ENCODE results near the gene TRIM15. TPM values are rescaled to one million over a fixed set of nuclear protein-coding genes. Genes with fewer than 3 reads are reported as not detected.

The TRIM15 gene
- total and polyA plus RNA-seq, 9 of the 15 experiments (the other 6 are each of a cell fraction or from before 2014, with no cell fraction given) = 0.06 to 2.6 (median 0.83) TPM

GRCh38 chr6:30149234-30149633, 14.1 kb upstream of the TRIM15 start:
- no peaks in the 10 kb centered on the region for H3K79me2 ChIP-seq (ENCODE audit: control insufficient read depth, insufficient read depth, low read length)
- ChIA-PET POLR2A (no interaction called here), CTCF (ENCODE audit: low intra/inter-chr PET ratio) (no interaction called here)
- no peak overlapping the region; the same call in 1 of the 2 replicates for H2AFZ ChIP-seq (ENCODE audit: low read depth, low read length)
- H3K4me1 ChIP-seq (replicated peaks in 1 of 2; ENCODE audit: control insufficient read depth in 2 of 2, insufficient read depth in 2 of 2, low read length in 2 of 2) = peaks cover 4 to 21% of the 10 kb centered on the region in 2 experiments
- TF ChIP-seq CCAR2 (IDR thresholded peaks at IDR 0.05; ENCODE audit: low read depth, low read length) = no peak
- no peak for TF ChIP-seq KLF1 (tag; IDR thresholded peaks at IDR 0.05)
- TF ChIP-seq, protein P1, sequence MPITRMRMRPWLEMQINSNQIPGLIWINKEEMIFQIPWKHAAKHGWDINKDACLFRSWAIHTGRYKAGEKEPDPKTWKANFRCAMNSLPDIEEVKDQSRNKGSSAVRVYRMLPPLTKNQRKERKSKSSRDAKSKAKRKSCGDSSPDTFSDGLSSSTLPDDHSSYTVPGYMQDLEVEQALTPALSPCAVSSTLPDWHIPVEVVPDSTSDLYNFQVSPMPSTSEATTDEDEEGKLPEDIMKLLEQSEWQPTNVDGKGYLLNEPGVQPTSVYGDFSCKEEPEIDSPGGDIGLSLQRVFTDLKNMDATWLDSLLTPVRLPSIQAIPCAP (CRISPR knock-in tag; IDR thresholded peaks at IDR 0.05; ENCODE audit: borderline replicate concordance) = no peak
- no peak for TF ChIP-seq TAF9B (IDR thresholded peaks at IDR 0.05; ENCODE audit: partially characterized antibody)
- peak in 1 of 3 experiments; percentile 21; a peak in 2 of 6 replicates for TF ChIP-seq CTCF (IDR thresholded peaks at IDR 0.05 in 2 of 3, conservative IDR thresholded peaks at IDR 0.05 in 1 of 3; ENCODE audit: insufficient read depth in 2 of 3, low read depth in 1 of 3, low read length in 3 of 3)
- no peak for TF ChIP-seq FOS (IDR thresholded peaks at IDR 0.05; ENCODE audit: extremely low read depth, insufficient read length)
- no peak for TF ChIP-seq ZNF584 (CRISPR knock-in tag; IDR thresholded peaks at IDR 0.05; ENCODE audit: low read depth)
- H3K9me3 ChIP-seq (replicated peaks; ENCODE audit: control insufficient read depth, insufficient read depth, low read depth, low read length) = no peaks in the 10 kb centered on the region
- intact Hi-C loops (cut with micrococcal nuclease) (no loop called here), in situ Hi-C loops (cut with MboI) (no loop called here)
- H3K9me1 ChIP-seq (ENCODE audit: control insufficient read depth, insufficient read depth, low read length) = no peaks in the 10 kb centered on the region
- no peak overlapping the region for H3K27ac ChIP-seq (ENCODE audit: extremely low read depth, low read depth, low read length)
- no peaks in the 10 kb centered on the region for H4K20me1 ChIP-seq (replicated peaks; ENCODE audit: control insufficient read depth, insufficient read depth, low read length)
- ATAC-seq (0 out of 3 replicates have a peak, but pooled peaks have one; percentile 40), DNase-seq (ENCODE audit: extremely low read depth in 1 of 4, low spot score in 3 of 4) (peak in 2 of 4 experiments; percentile 27 to 30), FAIRE-seq (no peak)
- H3K4me2 ChIP-seq (ENCODE audit: insufficient read depth, low read length) = no peak overlapping the region
- no peak overlapping the region for H3K9ac ChIP-seq (ENCODE audit: insufficient read depth in 1 of 2, low read depth in 2 of 2, low read length in 2 of 2)
- H3K4me3 ChIP-seq = no peak overlapping the region
- peaks cover 5 to 38% of the 10 kb centered on the region in 2 experiments; a peak in 4 of 5 replicates for H3K27me3 ChIP-seq (ENCODE audit: control insufficient read depth in 2 of 2, insufficient read depth in 2 of 2, low read length in 2 of 2)
- WGBS (ENCODE audit: insufficient coverage, low coverage, missing lambda C conversion rate) = 6% methylated on average over 3 of the region's 3 CpGs
- BruUV-seq (replicated peaks) = no TSS peak
- no peaks in the 10 kb centered on the region for H3K36me3 ChIP-seq (ENCODE audit: control insufficient read depth, insufficient read depth, low read length)

Measured in K562 (cell line).